OCI-LY3 (cell line): ENCODE measurements around the gene CREB5.

Source experiments
- H2AFZ ChIP-seq: fragments of 200-600, 300-600 bp; shearing (Covaris generic); 2 replicates; pipeline ENCODE4 v1.6.0; 2014; ENCODE audit warnings: antibody characterized with exemption, low read depth, low read length
- H3K27ac ChIP-seq: fragments of 200-600, 300-600 bp; sonication (generic); 2 replicates; pipeline ENCODE4 v1.5.1; 2014; ENCODE audit warnings: mild to moderate bottlenecking, low read length, moderate library complexity, mixed read lengths
- H3K27me3 ChIP-seq: fragments of 200-600, 300-600 bp; sonication (generic); 2 replicates; pipeline ENCODE4 v1.6.1; 2014; ENCODE audit warnings: low read depth, low read length, mixed read lengths
- H3K36me3 ChIP-seq: fragments of 200-600, 300-600 bp; sonication (generic); replicated peaks from 2 replicates; pipeline ENCODE3; 2014; ENCODE audit warnings: low read depth, low read length, mixed read lengths
- H3K4me1 ChIP-seq: fragments of 300-600, 200-600 bp; sonication (generic); 2 replicates; pipeline ENCODE4 v1.6.1; 2014; ENCODE audit warnings: low read length, mixed read lengths
- H3K4me2 ChIP-seq: fragments of 200-600, 300-600 bp; sonication (generic); 2 replicates; pipeline ENCODE4 v1.6.1; 2014; ENCODE audit warnings: low read length, mixed read lengths
- H3K4me3 ChIP-seq: fragments of 300-600, 200-600 bp; sonication (generic); 2 replicates; pipeline ENCODE4 v1.5.1; 2014; ENCODE audit warnings: antibody characterized with exemption, mild to moderate bottlenecking, low read length, moderate library complexity
- H3K79me2 ChIP-seq: fragments of 300-600, 200-600 bp; shearing (Covaris generic); 2 replicates; pipeline ENCODE4 v1.6.1; 2014; ENCODE audit warnings: mild to moderate bottlenecking, low read length, mixed read lengths
- H3K9ac ChIP-seq: fragments of 300-600, 200-600 bp; shearing (Covaris generic); 2 replicates; pipeline ENCODE4 v1.6.0; 2014; ENCODE audit warnings: mild to moderate bottlenecking, low read length, moderate library complexity
- H3K9me3 ChIP-seq: fragments of 200-600, 300-600 bp; shearing (Covaris generic); 2 replicates; pipeline ENCODE4 v1.6.1; 2014; ENCODE audit warnings: low read length, mixed read lengths; ENCODE audit not compliant: insufficient read depth
- H4K20me1 ChIP-seq: fragments of 200-600, 300-600 bp; sonication (generic); 2 replicates; pipeline ENCODE4 v1.6.1; 2016; ENCODE audit warnings: low read length, mixed read lengths; ENCODE audit not compliant: insufficient read depth
- CTCF ChIP-seq: fragments of 200-600, 300-600 bp; sonication (generic); IDR thresholded peaks from 2 replicates; pipeline ENCODE4 v1.5.1; 2014; ENCODE audit warnings: antibody characterized with exemption, low read length, low read depth
- EZH2phosphoT487 ChIP-seq: fragments of 200-600 bp; shearing (Covaris generic); IDR thresholded peaks from 2 replicates; pipeline ENCODE4 v1.6.1; 2018; ENCODE audit warnings: antibody characterized with exemption, mixed run types, low read depth

The CREB5 gene

GRCh38 chr7:28560767-28561166, 148.4 kb downstream of the CREB5 start:
- Histone ChIP-seq H3K4me2 (no peak overlapping the region), H3K4me3 (no peak overlapping the region), H3K27ac (no peak overlapping the region), H3K9me3 (no peaks in the 10 kb centered on the region), H3K27me3 (peaks cover 31% of the 10 kb centered on the region), H3K9ac (no peak overlapping the region), H3K4me1 (no peaks in the 10 kb centered on the region), H2AFZ (no peak overlapping the region), H3K36me3 (no peaks in the 10 kb centered on the region), H3K79me2 (no peaks in the 10 kb centered on the region), H4K20me1 (no peaks in the 10 kb centered on the region)
- TF ChIP-seq CTCF (no peak), EZH2phosphoT487 (no peak)

GRCh38 chr7:28564033-28564432, 151.7 kb downstream of the CREB5 start:
- no peak overlapping the region for H3K4me2 ChIP-seq

DNA sequence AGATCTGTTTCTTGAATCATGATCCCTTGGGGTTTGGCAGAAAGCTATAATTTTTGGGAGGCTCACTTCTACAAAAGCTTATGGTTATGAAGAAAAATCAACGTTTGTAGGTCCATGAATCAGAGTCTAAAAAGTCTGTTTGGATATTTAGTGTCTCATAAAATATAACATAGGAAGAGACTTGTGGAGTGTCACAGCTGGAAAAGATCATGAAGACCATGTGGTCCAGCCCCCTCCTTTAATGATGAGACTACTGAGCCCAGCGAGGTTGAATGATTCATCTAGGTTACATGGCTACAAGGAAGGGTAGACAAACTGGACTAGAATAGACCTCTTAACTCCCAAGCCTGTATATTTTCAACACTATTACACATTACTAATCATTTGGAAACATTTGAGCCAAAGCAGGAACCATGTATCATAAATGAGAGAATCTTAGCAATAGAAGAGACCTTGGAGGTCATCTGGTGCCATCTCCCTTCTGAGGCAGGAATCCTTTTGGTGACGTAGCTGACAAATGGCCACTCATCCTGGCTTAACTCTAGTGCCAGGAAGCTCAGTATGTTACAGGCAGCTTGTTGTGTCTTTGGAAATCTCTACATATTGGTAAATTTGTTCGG, 152.5 kb downstream of the CREB5 start:
- Histone ChIP-seq H3K79me2 (no peaks in the 10 kb centered on the region), H3K27me3 (peaks cover 58% of the 10 kb centered on the region), H3K4me2 (no peak overlapping the region), H4K20me1 (no peaks in the 10 kb centered on the region), H3K4me1 (no peaks in the 10 kb centered on the region), H2AFZ (no peak overlapping the region), H3K36me3 (no peaks in the 10 kb centered on the region), H3K4me3 (no peak overlapping the region), H3K9ac (no peak overlapping the region), H3K27ac (no peak overlapping the region), H3K9me3 (no peaks in the 10 kb centered on the region)
- TF ChIP-seq CTCF (no peak), EZH2phosphoT487 (no peak)

More at GRCh38 chr7:28564033-28564432, 151.7 kb downstream of the CREB5 start:
- no peaks in the 10 kb centered on the region for H3K36me3 ChIP-seq
- H3K79me2 ChIP-seq = no peaks in the 10 kb centered on the region
- no peaks in the 10 kb centered on the region for H3K9me3 ChIP-seq
- no peak overlapping the region for H3K9ac ChIP-seq
- H3K27ac ChIP-seq = no peak overlapping the region
- no peaks in the 10 kb centered on the region for H3K4me1 ChIP-seq
- H3K4me3 ChIP-seq = no peak overlapping the region
- no peak for TF ChIP-seq EZH2phosphoT487
- TF ChIP-seq CTCF = no peak
- no peaks in the 10 kb centered on the region for H4K20me1 ChIP-seq
- H2AFZ ChIP-seq = no peak overlapping the region
- H3K27me3 ChIP-seq = peaks cover 50% of the 10 kb centered on the region

GRCh38 chr7:28565980-28566379, 153.7 kb downstream of the CREB5 start:
- Histone ChIP-seq H3K9ac (no peak overlapping the region), H3K27me3 (peaks cover 64% of the 10 kb centered on the region), H3K27ac (no peak overlapping the region), H4K20me1 (no peaks in the 10 kb centered on the region), H3K79me2 (no peaks in the 10 kb centered on the region), H3K4me2 (no peak overlapping the region), H3K4me1 (no peaks in the 10 kb centered on the region), H3K4me3 (no peak overlapping the region), H3K9me3 (no peaks in the 10 kb centered on the region), H2AFZ (no peak overlapping the region), H3K36me3 (no peaks in the 10 kb centered on the region)
- TF ChIP-seq EZH2phosphoT487 (no peak), CTCF (no peak)
